Dermis blood vessel endothelial cell (primary cell): ENCODE data around the gene NFILZ. TPM values are rescaled to one million over a fixed set of nuclear protein-coding genes. Genes with fewer than 3 reads are reported as not detected.

Source experiments
- DNase-seq: peaks from one replicate; pipeline ENCODE4 v3.0.0; 2010
- total RNA-seq: library from RNA; depleted of rRNA; stranded (reverse); fragments of >200 nt; gene quantifications from 2 replicates; pipeline ENCODE4 v1.2.3, GENCODE V29; 2014

The NFILZ gene, protein sequence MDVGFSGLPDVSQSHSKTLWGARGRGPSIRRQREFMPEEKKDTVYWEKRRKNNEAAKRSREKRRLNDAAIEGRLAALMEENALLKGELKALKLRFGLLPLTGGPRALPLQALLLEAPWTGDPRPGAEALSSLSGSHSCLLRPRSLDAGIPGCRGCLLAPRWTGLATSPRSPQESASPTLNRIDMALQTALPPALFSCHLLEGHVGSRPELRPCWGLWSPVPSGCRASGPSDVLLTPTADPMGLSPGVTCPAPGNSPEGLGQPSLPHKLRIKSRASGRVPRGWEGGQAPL
- total RNA-seq: not detected in 2 replicates

- no peak for DNase-seq
These were observed at the start of gene NFILZ for GRCh38 chr19:8629996-8630683. Gene NFILZ, plus strand, starts transcription at chr19:8630633. Its CDS starts 46,133 bp downstream, at chr19:8676766.

DNA sequence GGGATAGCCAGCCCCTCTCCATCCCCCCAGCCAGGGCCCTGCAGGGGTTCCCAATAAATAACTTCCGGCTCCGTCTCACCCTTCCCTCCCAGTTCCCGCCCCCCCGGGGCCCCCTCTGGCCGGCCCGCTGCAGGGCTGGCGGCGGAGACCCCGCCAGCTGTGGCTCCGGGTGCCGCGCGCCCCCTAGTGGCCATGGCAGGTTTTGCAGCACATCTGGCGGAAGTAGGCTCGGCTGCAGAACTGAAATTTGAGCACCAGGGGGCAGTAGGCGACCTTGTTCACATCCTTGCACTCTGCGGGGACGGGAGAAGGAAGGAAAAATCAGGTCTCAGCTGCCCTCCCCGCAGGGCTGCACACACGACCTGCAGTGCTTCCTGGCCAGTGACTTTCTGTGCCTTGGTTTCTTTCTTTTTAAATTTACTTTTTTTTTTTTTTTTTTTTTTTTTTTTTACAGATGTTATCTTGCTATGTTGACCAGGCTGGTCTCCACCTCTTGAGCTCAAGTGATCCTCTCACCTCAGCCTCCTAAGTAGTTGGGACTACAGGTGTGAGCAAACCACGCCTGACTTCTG is 49.6 kb upstream of the NFILZ start:
- peak; percentile 78 for DNase-seq

GRCh38 chr19:8584965-8585893 is 45.2 kb upstream of the NFILZ start:
- DNase-seq: no peak

- peak; percentile 59 for DNase-seq
These were observed 44.3 kb upstream of the NFILZ start for GRCh38 chr19:8585894-8586750.

DNA sequence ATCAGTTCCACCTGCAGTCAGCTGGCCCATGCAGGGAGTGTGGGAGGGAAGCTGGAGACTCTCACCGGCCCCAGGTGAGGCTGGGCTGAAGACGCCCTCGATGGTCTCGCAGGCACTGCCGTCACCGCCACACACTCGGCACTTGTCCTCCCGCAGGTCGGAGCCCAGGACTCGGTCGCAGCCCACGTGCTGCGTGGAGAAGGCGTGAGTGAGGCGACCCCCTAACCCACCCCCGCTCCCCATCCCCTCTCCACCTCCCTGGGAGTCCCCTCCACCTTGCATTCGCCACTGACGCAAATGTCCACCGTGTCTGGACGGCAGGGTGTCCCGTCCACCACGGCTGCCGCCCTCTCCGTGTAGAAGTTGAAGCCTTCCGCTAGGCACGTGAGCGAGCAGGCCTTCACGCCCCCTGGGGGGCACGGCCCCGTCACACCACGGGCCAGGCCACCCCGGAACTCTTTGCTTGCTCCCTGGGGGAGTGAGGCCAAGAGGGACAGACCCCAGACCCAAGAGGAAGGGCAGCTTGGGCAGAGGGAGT is 41.2 kb upstream of the NFILZ start:
- DNase-seq: no peak

DNA sequence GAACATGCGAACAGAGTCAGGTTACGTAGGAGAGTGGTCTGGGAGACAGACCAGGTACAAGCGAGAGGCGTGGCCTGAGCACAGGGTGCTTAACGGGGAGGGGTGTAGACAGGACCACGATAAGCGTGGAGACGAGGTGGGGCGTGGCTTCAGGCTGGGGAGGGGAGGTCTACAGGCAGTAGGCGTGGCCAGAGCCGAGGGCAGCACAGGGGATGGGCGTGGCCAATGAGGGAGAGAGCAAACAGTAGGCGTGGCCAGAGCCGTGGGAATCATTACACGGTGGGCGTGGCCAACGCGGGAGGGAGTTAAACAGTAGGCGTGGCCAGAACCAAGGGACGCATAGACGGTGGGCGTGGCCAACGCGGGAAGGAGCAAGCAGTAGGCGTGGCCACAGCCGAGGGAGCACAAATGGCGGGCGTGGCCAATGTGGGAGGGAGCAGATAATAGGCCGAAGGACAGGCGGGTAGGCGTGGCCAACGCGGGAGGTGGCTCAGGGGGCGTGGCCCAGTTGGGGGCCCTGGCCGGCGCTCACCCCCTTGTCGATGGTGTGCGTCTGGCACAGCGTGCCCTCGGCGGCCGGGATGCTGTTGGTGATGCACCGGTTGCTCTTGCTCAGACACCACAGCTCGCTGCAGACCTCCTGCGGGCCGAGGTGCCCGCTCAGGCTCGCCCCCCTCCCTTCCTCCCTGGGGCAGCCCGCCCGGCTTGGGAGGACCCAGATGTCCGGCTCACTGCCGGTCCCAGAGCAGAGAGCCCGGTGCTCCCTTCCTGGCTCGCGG is 38.0 kb upstream of the NFILZ start:
- DNase-seq: peak; percentile 89

GRCh38 chr19:8593931-8594330 is 36.5 kb upstream of the NFILZ start:
- no peak for DNase-seq

- no peak for DNase-seq
These were observed 34.8 kb upstream of the NFILZ start for GRCh38 chr19:8595651-8596050.

GRCh38 chr19:8596168-8596567 is 34.3 kb upstream of the NFILZ start:
- DNase-seq: no peak

DNA sequence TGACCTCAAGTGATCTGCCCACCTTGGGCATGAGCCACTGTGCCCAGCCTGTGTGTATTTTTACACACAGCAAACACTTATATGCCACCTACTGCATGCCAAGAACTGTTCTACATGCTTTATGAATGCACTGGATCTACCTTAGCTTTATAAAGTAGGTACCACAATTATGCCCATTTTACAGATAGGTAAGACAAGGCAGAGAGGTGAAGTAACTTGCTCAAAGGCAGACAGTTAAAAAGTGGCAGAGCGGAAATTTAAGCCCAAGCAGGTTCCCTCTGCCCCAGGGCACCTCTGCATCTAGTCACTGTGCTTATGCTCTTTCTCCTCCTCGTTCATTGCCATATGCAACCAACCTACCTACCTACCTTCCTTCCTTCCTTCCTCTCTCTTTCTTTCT is 30.4 kb upstream of the NFILZ start:
- DNase-seq: no peak

DNA sequence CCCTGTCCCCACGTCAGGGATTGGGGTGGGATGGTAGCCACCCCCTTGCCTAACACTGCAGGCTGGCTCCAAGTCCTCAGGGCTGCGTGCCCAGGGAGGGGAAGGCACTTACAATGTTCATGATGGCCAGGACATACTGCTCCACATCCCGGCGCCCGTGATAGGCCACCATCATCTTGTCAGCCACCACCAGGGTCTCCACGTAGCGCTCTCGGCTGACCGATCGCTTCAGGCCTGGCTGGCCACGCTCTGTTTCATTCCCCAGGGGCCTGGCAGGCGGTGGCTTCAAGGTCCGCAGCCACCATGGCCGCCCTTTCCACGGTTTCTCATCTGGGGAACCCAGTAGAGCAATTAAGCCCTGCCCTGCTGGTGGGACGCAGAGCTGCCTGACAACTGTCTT is 29.6 kb upstream of the NFILZ start:
- DNase-seq: no peak

GRCh38 chr19:8601796-8602195 is 28.6 kb upstream of the NFILZ start:
- no peak for DNase-seq

DNA sequence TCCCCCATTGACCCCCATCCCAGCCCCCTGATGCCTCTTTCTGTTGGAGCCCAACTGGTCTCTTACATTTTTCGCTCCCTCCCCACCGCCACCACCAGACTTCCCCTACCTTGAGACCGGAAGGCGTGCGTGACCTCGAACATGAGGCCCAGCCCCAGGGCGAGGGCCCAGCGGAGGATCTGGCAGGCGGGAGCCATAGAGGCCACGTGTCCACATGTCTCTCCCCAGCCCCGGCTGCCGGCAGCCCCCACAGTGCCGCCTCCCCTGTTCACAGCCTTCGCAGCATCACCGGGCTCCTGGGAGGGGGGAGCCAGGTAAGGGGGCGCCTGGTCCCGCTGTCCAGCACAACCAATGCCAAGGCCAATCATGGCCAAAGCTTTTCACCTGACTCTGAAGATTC is 24.9 kb upstream of the NFILZ start:
- DNase-seq: no peak

DNA sequence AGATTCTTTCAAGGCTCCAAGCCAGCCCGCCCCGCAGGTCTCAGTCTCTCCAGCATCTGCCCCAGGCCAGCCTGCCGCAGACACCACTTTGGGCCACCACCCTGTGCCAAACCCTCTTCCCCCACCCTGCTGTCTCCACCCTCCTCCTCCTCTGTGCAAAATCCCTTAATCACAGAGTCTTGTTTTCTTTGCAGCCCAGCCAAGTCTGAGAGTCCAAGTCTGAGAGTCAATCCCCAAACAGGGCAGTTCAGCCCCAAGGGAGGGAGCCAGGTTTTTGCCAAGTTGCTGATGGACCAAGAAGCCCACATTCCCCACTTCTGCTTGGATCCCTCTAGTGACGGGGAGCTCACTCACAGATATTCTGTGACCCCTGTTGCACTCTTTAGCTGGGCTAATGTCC is 23.0 kb upstream of the NFILZ start:
- no peak for DNase-seq

GRCh38 chr19:8608941-8609278 is 21.5 kb upstream of the NFILZ start:
- no peak for DNase-seq

GRCh38 chr19:8609279-8610040 is 21.0 kb upstream of the NFILZ start:
- DNase-seq: peak; percentile 65

GRCh38 chr19:8610041-8610935 is 20.1 kb upstream of the NFILZ start, which contains the start of gene ADAMTS10:
Gene ADAMTS10, minus strand, starts transcription at chr19:8610715. Its CDS starts 5,005 bp downstream, at chr19:8605710.
- peak; percentile 36 for DNase-seq

DNA sequence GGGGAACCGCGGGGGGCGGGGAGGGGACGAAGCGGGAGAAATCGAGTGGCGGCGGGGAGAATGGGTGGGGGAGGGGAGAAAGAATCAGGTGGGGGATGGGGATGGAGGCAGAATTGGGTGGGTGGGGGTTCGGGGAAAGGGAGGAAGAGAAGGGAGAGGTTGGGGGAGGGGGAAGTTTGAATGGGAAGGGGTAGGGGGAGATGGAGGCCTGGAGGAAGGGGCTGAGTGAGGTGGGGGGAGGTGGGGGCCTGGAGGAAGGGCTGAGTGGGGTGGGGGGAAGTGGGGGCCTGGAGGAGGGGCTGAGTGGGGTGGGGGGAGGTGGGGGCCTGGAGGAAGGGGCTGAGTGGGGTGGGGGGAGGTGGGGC is 19.5 kb upstream of the NFILZ start:
- no peak for DNase-seq

DNA sequence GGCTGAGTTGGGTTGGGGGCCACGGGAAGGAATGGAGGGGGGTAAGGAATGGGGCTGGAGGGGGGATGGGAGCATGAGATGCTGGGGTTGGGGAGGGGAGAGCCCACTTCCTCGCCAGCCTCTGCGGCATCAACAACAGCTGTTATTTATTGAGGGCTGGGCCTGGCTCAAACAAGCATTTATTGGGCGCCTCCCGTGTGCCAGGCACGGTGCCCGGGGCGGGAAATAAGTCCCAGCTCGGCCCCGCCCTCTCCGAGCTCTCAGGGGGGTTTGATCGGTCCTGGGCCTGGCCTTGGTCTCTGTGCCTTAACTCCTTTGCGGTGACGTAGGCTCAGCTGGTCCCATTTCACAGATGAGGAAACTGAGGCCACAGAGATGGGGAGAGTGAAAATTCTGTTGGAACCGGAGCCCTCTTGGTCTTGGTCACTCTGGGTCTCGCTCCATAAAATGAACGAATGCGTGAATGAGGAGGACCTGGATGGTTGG is 19.0 kb upstream of the NFILZ start:
- DNase-seq: no peak
